Measurements from ENCODE around the gene ZBTB46. TPM values are rescaled to one million over a fixed set of nuclear protein-coding genes. Genes with fewer than 3 reads are reported as not detected.
"Not testable (repeated sequence)": the region's sequence is repeated elsewhere in the genome, so short reads cannot be mapped to it uniquely, and the experiment has no call there.

ZBTB46 gene
- total RNA-seq, 1 donor from 2014 or later = 11.7 TPM

- no peak for DNase-seq (ENCODE audit: extremely low read depth, low read depth, low spot score)
These were observed 27.5 kb upstream of the ZBTB46 start for GRCh38 chr20:63858393-63859165.

GRCh38 chr20:63857764-63858392 is 26.8 kb upstream of the ZBTB46 start:
- no peak for DNase-seq (ENCODE audit: extremely low read depth, low read depth, low spot score)

- no peak for DNase-seq (ENCODE audit: extremely low read depth, low read depth, low spot score)
These were observed 25.0 kb upstream of the ZBTB46 start for GRCh38 chr20:63856098-63856511.

GRCh38 chr20:63855363-63856097 is 24.5 kb upstream of the ZBTB46 start:
- DNase-seq (ENCODE audit: extremely low read depth, low read depth, low spot score) = no peak

GRCh38 chr20:63854766-63855362 is 23.8 kb upstream of the ZBTB46 start:
- no peak for DNase-seq (ENCODE audit: extremely low read depth, low read depth, low spot score)

- no peak for DNase-seq (ENCODE audit: extremely low read depth, low read depth, low spot score)
These were observed 23.2 kb upstream of the ZBTB46 start for GRCh38 chr20:63854069-63854765.

GRCh38 chr20:63853733-63854068 is 22.6 kb upstream of the ZBTB46 start:
- DNase-seq (ENCODE audit: extremely low read depth, low read depth, low spot score) = not testable (repeated sequence)

- DNase-seq (ENCODE audit: extremely low read depth, low read depth, low spot score) = not testable (repeated sequence)
These were observed 20.5 kb upstream of the ZBTB46 start for GRCh38 chr20:63851548-63851943.

GRCh38 chr20:63850689-63851547 is 19.9 kb upstream of the ZBTB46 start:
- no peak for DNase-seq (ENCODE audit: extremely low read depth, low read depth, low spot score)

- DNase-seq (ENCODE audit: extremely low read depth, low read depth, low spot score) = no peak
These were observed 17.2 kb upstream of the ZBTB46 start for GRCh38 chr20:63848003-63848911.

- DNase-seq (ENCODE audit: extremely low read depth, low read depth, low spot score) = no peak
These were observed 16.4 kb upstream of the ZBTB46 start for GRCh38 chr20:63847237-63848002.

GRCh38 chr20:63846888-63847236 is 15.8 kb upstream of the ZBTB46 start:
- no peak for DNase-seq (ENCODE audit: extremely low read depth, low read depth, low spot score)

GRCh38 chr20:63846128-63846771 is 15.2 kb upstream of the ZBTB46 start:
- no peak for DNase-seq (ENCODE audit: extremely low read depth, low read depth, low spot score)

GRCh38 chr20:63844511-63844991 is 13.5 kb upstream of the ZBTB46 start:
- no peak for DNase-seq (ENCODE audit: extremely low read depth, low read depth, low spot score)

- no peak for DNase-seq (ENCODE audit: extremely low read depth, low read depth, low spot score)
These were observed 12.7 kb upstream of the ZBTB46 start for GRCh38 chr20:63843778-63844177.

GRCh38 chr20:63843222-63843621 is 12.2 kb upstream of the ZBTB46 start:
- no peak for DNase-seq (ENCODE audit: extremely low read depth, low read depth, low spot score)

- no peak for DNase-seq (ENCODE audit: extremely low read depth, low read depth, low spot score)
These were observed 11.2 kb upstream of the ZBTB46 start for GRCh38 chr20:63842258-63842657.
